Ecto neural progenitor cell (in vitro differentiated cells): ENCODE data around the gene OR6K6.

Experiments
- DNase-seq: peaks from one replicate; pipeline ENCODE4 v3.0.0-alpha.2; 2018; ENCODE audit warnings: low spot score

The OR6K6 gene

GRCh38 chr1:158754420-158754819, at the start of gene OR6K6:
OR6K6 (plus strand) TSS chr1:158754720; CDS start chr1:158754888, 168 bp downstream.
- no peak for DNase-seq

GRCh38 chr1:158706096-158706495, 48.4 kb upstream of the OR6K6 start:
- DNase-seq = no peak

GRCh38 chr1:158711098-158711497, 43.4 kb upstream of the OR6K6 start:
- no peak for DNase-seq

- no peak for DNase-seq
These were observed 39.8 kb upstream of the OR6K6 start for GRCh38 chr1:158714754-158715153.

- no peak for DNase-seq
These were observed 38.2 kb upstream of the OR6K6 start for GRCh38 chr1:158716335-158716734.

GRCh38 chr1:158717344-158717743, 37.2 kb upstream of the OR6K6 start:
- DNase-seq = no peak

GRCh38 chr1:158719664-158720063, 34.9 kb upstream of the OR6K6 start:
- DNase-seq = no peak

GRCh38 chr1:158720620-158721019, 33.9 kb upstream of the OR6K6 start, which contains the start of gene OR6K3:
OR6K3 (minus strand) TSS chr1:158720720; CDS start chr1:158718115, 2,605 bp downstream.
- no peak for DNase-seq

- no peak for DNase-seq
These were observed 30.1 kb upstream of the OR6K6 start for GRCh38 chr1:158724442-158724841.

- no peak for DNase-seq
These were observed 25.9 kb upstream of the OR6K6 start for GRCh38 chr1:158728510-158729225.

- no peak for DNase-seq
These were observed 24.1 kb upstream of the OR6K6 start for GRCh38 chr1:158730453-158730852.

GRCh38 chr1:158731707-158732106, 22.8 kb upstream of the OR6K6 start:
- DNase-seq = no peak

GRCh38 chr1:158732524-158732923, 22.0 kb upstream of the OR6K6 start:
- DNase-seq = no peak

GRCh38 chr1:158735848-158736247, 18.7 kb upstream of the OR6K6 start:
- DNase-seq = no peak

GRCh38 chr1:158752155-158752712, 2.3 kb upstream of the OR6K6 start:
- no peak for DNase-seq

- DNase-seq = no peak
These were observed 17.7 kb downstream of the OR6K6 start, which contains the start of gene OR6N1 for GRCh38 chr1:158771950-158772866. OR6N1 (minus strand) TSS chr1:158772195; CDS start chr1:158766682, 5,513 bp downstream.

- DNase-seq = no peak
These were observed 26.6 kb downstream of the OR6K6 start, which contains the start of gene OR6N2 for GRCh38 chr1:158781104-158781503. OR6N2 (minus strand) TSS chr1:158781204; CDS start chr1:158777635, 3,569 bp downstream.

- no peak for DNase-seq
These were observed 39.1 kb downstream of the OR6K6 start for GRCh38 chr1:158793604-158794003.

GRCh38 chr1:158794247-158794646, 39.7 kb downstream of the OR6K6 start:
- no peak for DNase-seq

- no peak for DNase-seq
These were observed 44.0 kb downstream of the OR6K6 start for GRCh38 chr1:158798531-158798930.

- DNase-seq = no peak
These were observed 45.2 kb downstream of the OR6K6 start for GRCh38 chr1:158799689-158800088.

GRCh38 chr1:158800526-158800925, 46.0 kb downstream of the OR6K6 start:
- no peak for DNase-seq
